Small intestine (tissue), 7 donors: ENCODE measurements around the gene TIFAB. TPM values are rescaled to one million over a fixed set of nuclear protein-coding genes. Genes with fewer than 3 reads are reported as not detected.

ENCODE experiments used
- DNase-seq, 2 donors: peaks; one replicate each; pipeline versions ENCODE4 v3.0.0 to v3.0.0-alpha.2; 2013
- FAIRE-seq: peaks from 2 replicates; lab custom pipeline; 2012; peaks lifted over from hg19 to GRCh38; lab: Jason Lieb, UNC
- H3K27ac ChIP-seq, 3 donors: one replicate each; pipeline ENCODE4 v1.5.1; 2013; ENCODE audit warnings: low read length in 2 of 3, mild to moderate bottlenecking in 2 of 3, control low read depth in 1 of 3, inconsistent platforms in 1 of 3, low read depth in 1 of 3, moderate library complexity in 1 of 3
- H3K27me3 ChIP-seq, 3 donors: one replicate each; pipeline ENCODE4 v1.6.1; 2013; ENCODE audit warnings: low read length in 3 of 3, inconsistent platforms in 1 of 3; ENCODE audit not compliant: control insufficient read depth in 3 of 3, insufficient read depth in 3 of 3
- H3K36me3 ChIP-seq, 3 donors: one replicate each; pipeline ENCODE4 v1.6.1; 2013; ENCODE audit warnings: low read length in 3 of 3, inconsistent platforms in 1 of 3, low read depth in 1 of 3, mild to moderate bottlenecking in 1 of 3, moderate library complexity in 1 of 3; ENCODE audit not compliant: control insufficient read depth in 3 of 3, insufficient read depth in 2 of 3
- H3K4me1 ChIP-seq, 3 donors: one replicate each; pipeline ENCODE4 v1.6.1; 2013; ENCODE audit warnings: low read length in 2 of 3, inconsistent platforms in 1 of 3, low read depth in 1 of 3, mild to moderate bottlenecking in 1 of 3, moderate library complexity in 1 of 3; ENCODE audit not compliant: control insufficient read depth in 3 of 3, insufficient read depth in 2 of 3
- H3K4me3 ChIP-seq, 3 donors: one replicate each; pipeline ENCODE4 v1.5.1; 2013; ENCODE audit warnings: low read length in 3 of 3, control low read depth in 1 of 3, inconsistent platforms in 1 of 3, low read depth in 1 of 3, mild to moderate bottlenecking in 1 of 3, moderate library complexity in 1 of 3
- H3K9me3 ChIP-seq, 2 donors: one replicate each; pipeline ENCODE4 v1.6.1; 2013; ENCODE audit warnings: low read depth in 1 of 2, low read length in 1 of 2; ENCODE audit not compliant: control insufficient read depth in 2 of 2, insufficient read depth in 1 of 2
- WGBS, 3 donors: extraction: QIAGEN DNeasy Blood & Tissue Kit; methylation state at CpG; one replicate each; pipeline ENCODE4 v1.1.7; 2013; 5-methylcytosine and 5-hydroxymethylcytosine counted together
- polyA plus RNA-seq, 4 donors: library from polyadenylated mRNA; stranded (reverse) in 3 of 4; unstranded in 1 of 4; fragments of 200-250 nt in 3 of 4; fragments of 120-200 nt in 1 of 4; gene quantifications; one replicate each; pipeline versions ENCODE4 v1.2.1 to v1.2.3, GENCODE V29; 2013
- donor health status: healthy with polysubstance abuse.
- donor health status: control.
- donor health status: control.
- donor health status: Bipolar disorder and iron deficiency.
- donor health status: healthy.

The TIFAB gene
- polyA plus RNA-seq, 4 donors, result 0.07 to 1.4 (median 0.27) TPM; not detected in 1

DNA sequence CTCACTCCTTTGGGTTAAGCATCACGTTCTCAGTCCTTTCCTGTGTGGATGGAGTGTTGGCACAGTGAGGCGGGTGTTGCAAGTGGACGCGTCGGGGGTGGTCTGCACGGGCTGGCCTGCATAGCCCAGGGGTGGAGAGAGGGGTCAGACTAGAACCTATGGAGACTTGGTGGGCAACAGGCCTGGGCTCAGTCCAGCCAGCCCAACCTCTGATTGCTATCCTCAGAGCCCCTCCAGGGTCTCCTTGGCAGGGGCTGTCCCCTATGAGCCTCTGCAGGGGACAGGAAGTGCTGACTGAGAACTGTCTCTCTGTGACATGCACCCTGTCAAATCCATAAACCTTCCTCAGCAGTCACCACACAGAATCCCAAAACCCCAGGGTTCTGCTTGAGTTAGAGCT is 7.3 kb downstream of the TIFAB start:
- H3K4me1 ChIP-seq, result no peaks in the 10 kb centered on the region
- H3K27ac ChIP-seq, result no peak overlapping the region
- no peak for DNase-seq
- 82 to 95% (median 90%) methylated on average over 6 of the region's 6 CpGs for WGBS, 3 donors
- no peaks in the 10 kb centered on the region for H3K36me3 ChIP-seq
- H3K9me3 ChIP-seq, result no peaks in the 10 kb centered on the region
- no peak overlapping the region for H3K4me3 ChIP-seq
- FAIRE-seq, result no peak
- H3K27me3 ChIP-seq, result peaks cover 0 to 2% (median 0%) of the 10 kb centered on the region in 3 donors

- WGBS, 3 donors, result 81 to 89% (median 82%) methylated on average over 13 of the region's 13 CpGs
- H3K36me3 ChIP-seq, result no peaks in the 10 kb centered on the region
- no peaks in the 10 kb centered on the region for H3K9me3 ChIP-seq
- no peak for DNase-seq
- no peak overlapping the region for H3K27ac ChIP-seq
- H3K4me3 ChIP-seq, result no peak overlapping the region
- H3K27me3 ChIP-seq, result peaks cover 0 to 2% (median 0%) of the 10 kb centered on the region in 3 donors
- no peaks in the 10 kb centered on the region for H3K4me1 ChIP-seq
- no peak for FAIRE-seq
Measured at GRCh38 chr5:135444360-135444759, 7.8 kb downstream of the TIFAB start.

GRCh38 chr5:135443161-135443960 is 8.8 kb downstream of the TIFAB start:
- DNase-seq (no peak), FAIRE-seq (no peak)
- Histone ChIP-seq H3K4me1 (no peaks in the 10 kb centered on the region), H3K27ac (no peak overlapping the region), H3K9me3 (no peaks in the 10 kb centered on the region), H3K36me3 (no peaks in the 10 kb centered on the region), H3K4me3 (no peak overlapping the region), H3K27me3 (no peaks in the 10 kb centered on the region)
- 64 to 71% (median 70%) methylated on average over 6 of the region's 6 CpGs for WGBS, 3 donors

- Histone ChIP-seq H3K36me3 (no peaks in the 10 kb centered on the region), H3K27me3 (no peaks in the 10 kb centered on the region), H3K4me1 (no peaks in the 10 kb centered on the region), H3K27ac (no peak overlapping the region), H3K9me3 (no peaks in the 10 kb centered on the region), H3K4me3 (no peak overlapping the region)
- 76 to 85% (median 80%) methylated on average over 8 of the region's 8 CpGs for WGBS, 3 donors
- FAIRE-seq (no peak), DNase-seq (no peak)
Measured at GRCh38 chr5:135442431-135443160, 9.6 kb downstream of the TIFAB start.

DNA sequence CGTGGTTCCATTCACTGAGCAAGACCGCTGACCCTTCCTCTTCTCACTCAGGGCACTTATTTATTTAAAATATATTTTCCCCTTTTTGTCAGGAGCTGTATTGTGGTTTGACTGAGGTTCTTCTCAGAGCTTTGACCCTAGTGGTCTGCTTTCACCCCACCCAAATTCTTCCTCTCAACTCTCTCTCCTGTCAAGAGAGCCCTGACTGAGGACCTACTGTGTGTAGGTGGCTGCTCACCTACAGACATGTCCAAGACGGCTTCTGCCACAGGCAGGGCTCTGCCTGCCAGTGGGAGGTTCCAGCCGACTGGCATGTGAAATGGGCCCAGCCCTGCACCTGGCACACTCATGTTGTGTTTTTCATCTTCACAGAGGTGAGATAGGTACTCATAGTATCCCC is 10.2 kb downstream of the TIFAB start:
- Histone ChIP-seq H3K27me3 (no peaks in the 10 kb centered on the region), H3K9me3 (no peaks in the 10 kb centered on the region), H3K27ac (no peak overlapping the region), H3K4me3 (no peak overlapping the region), H3K4me1 (no peaks in the 10 kb centered on the region), H3K36me3 (no peaks in the 10 kb centered on the region)
- WGBS, 3 donors, result 77 to 84% (median 81%) methylated on average over 4 of the region's 4 CpGs
- no peak for DNase-seq
- FAIRE-seq, result no peak

DNA sequence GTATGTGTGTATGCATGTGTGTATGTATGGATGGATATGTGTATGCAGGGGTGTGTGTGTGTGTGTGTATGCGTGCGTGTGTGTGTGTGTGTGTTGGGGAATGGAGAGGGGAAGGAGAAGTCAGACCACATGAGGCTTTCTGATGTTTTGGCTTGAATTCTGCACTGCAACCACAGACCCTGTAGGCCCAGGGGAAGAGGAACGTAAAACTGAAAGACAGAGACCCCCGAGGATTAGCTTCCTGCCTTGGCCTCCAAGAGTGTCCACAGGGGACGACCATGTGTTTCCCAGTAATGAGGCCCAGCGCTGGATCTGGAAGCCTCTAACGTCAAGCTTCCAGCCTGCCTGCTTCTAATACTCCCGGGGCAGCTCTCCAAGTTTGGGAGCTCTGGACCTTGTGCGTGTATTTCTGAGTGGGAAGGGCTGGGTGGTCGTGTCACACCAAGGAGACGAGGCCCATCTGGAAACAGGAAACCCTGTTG is 10.8 kb downstream of the TIFAB start:
- H3K27ac ChIP-seq, result no peak overlapping the region
- no peaks in the 10 kb centered on the region for H3K27me3 ChIP-seq
- H3K36me3 ChIP-seq, result no peaks in the 10 kb centered on the region
- WGBS, 3 donors, result 47 to 76% (median 62%) methylated on average over 11 of the region's 11 CpGs
- DNase-seq (peak in 1 of 2 donors; percentile 29), FAIRE-seq (no peak)
- H3K4me3 ChIP-seq, result no peak overlapping the region
- no peaks in the 10 kb centered on the region for H3K9me3 ChIP-seq
- no peaks in the 10 kb centered on the region for H3K4me1 ChIP-seq

DNA sequence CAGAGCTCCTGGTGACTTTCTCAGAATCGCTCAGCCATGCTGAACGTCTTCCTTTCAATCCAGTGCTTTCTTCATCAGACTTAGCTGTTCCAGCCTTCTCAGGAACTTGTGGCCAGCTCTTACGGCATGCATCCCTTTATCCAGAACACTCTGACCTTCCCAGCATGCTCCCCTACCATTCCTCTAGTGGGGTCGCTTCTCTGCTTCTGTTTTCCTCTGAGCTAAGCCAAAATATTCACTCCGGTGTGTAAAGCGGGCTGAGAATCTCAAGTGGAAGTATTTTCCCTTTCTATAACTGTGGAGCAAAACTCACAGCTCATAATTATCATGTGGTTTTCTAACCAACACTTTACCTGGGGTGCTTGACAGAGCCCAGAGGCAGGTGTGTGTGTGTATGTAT is 11.2 kb downstream of the TIFAB start:
- DNase-seq, result no peak

GRCh38 chr5:135439231-135440205 is 12.6 kb downstream of the TIFAB start:
- Histone ChIP-seq H3K27ac (no peak overlapping the region), H3K36me3 (no peaks in the 10 kb centered on the region), H3K4me1 (peaks cover 0 to 5% (median 0%) of the 10 kb centered on the region in 3 donors), H3K27me3 (no peaks in the 10 kb centered on the region), H3K9me3 (no peaks in the 10 kb centered on the region), H3K4me3 (no peak overlapping the region)
- 75 to 82% (median 79%) methylated on average over 11 of the region's 11 CpGs for WGBS, 3 donors
- no peak for FAIRE-seq
- no peak for DNase-seq

More for the DNA sequence above, 11.2 kb downstream of the TIFAB start:
- H3K27ac ChIP-seq, result no peak overlapping the region
- H3K4me3 ChIP-seq, result no peak overlapping the region
- no peaks in the 10 kb centered on the region for H3K27me3 ChIP-seq
- no peaks in the 10 kb centered on the region for H3K36me3 ChIP-seq
- no peaks in the 10 kb centered on the region for H3K4me1 ChIP-seq
- FAIRE-seq, result no peak
- 67 to 82% (median 71%) methylated on average over 6 of the region's 6 CpGs for WGBS, 3 donors
- H3K9me3 ChIP-seq, result no peaks in the 10 kb centered on the region
